GM18868 (cell line): ENCODE results near the gene NCOR2.

ENCODE experiments used
- ATAC-seq: cut with Tn5 transposase; IDR thresholded peaks from one replicate; pipeline ENCODE4 v1.9.1; 2021; ENCODE audit warnings: mild to moderate bottlenecking, moderate library complexity; ENCODE audit not compliant: unreplicated experiment

NCOR2 gene

GRCh38 chr12:124577986-124578385 lies 10.6 kb upstream of the NCOR2 start:
- ATAC-seq, result no peak

- ATAC-seq, result no peak
Measured at GRCh38 chr12:124577374-124577773, 10.0 kb upstream of the NCOR2 start.

GRCh38 chr12:124576061-124576650 lies 8.7 kb upstream of the NCOR2 start:
- ATAC-seq, result no peak

GRCh38 chr12:124573839-124574786 lies 6.7 kb upstream of the NCOR2 start:
- no peak for ATAC-seq

GRCh38 chr12:124571556-124571955 lies 4.1 kb upstream of the NCOR2 start:
- ATAC-seq, result no peak

- no peak for ATAC-seq
Measured at GRCh38 chr12:124570810-124571209, 3.4 kb upstream of the NCOR2 start.

- no peak for ATAC-seq
Measured at GRCh38 chr12:124569375-124570148, 2.1 kb upstream of the NCOR2 start.

GRCh38 chr12:124568431-124569374 lies 1.3 kb upstream of the NCOR2 start:
- ATAC-seq, result no peak

GRCh38 chr12:124567673-124568373 lies 411 bp upstream of the NCOR2 start:
- ATAC-seq, result peak; percentile 49

GRCh38 chr12:124566161-124566996 lies 1.0 kb downstream of the NCOR2 start:
- ATAC-seq, result peak; percentile 25

GRCh38 chr12:124565656-124566160 lies 1.7 kb downstream of the NCOR2 start:
- no peak for ATAC-seq

GRCh38 chr12:124564971-124565491 lies 2.4 kb downstream of the NCOR2 start:
- ATAC-seq, result no peak

GRCh38 chr12:124564232-124564958 lies 3.0 kb downstream of the NCOR2 start:
- no peak for ATAC-seq

GRCh38 chr12:124563809-124564208 lies 3.6 kb downstream of the NCOR2 start:
- no peak for ATAC-seq

GRCh38 chr12:124563401-124563800 lies 4.0 kb downstream of the NCOR2 start:
- no peak for ATAC-seq

GRCh38 chr12:124562796-124563181 lies 4.6 kb downstream of the NCOR2 start:
- no peak for ATAC-seq

GRCh38 chr12:124562018-124562795 lies 5.2 kb downstream of the NCOR2 start:
- no peak for ATAC-seq
